Glomerular endothelial cell (primary cell): ENCODE measurements around the gene RCOR1. TPM values are rescaled to one million over a fixed set of nuclear protein-coding genes. Genes with fewer than 3 reads are reported as not detected.
"Not testable (repeated sequence)": the region's sequence is repeated elsewhere in the genome, so short reads cannot be mapped to it uniquely, and the experiment has no call there.

Experiments used
- DNase-seq: peaks from one replicate; pipeline ENCODE4 v3.0.0-alpha.2; 2011; ENCODE audit warnings: low read depth, low spot score; ENCODE audit errors: extremely low read depth
- total RNA-seq: library from RNA; depleted of rRNA; stranded (reverse); fragments of >200 nt; gene quantifications from 2 replicates; pipeline ENCODE4 v1.2.3, GENCODE V29; 2015

The RCOR1 gene
- total RNA-seq, 1 donor from 2014 or later = 18.4 TPM

GRCh38 chr14:102590667-102591099, 1.8 kb upstream of the RCOR1 start:
- no peak for DNase-seq

GRCh38 chr14:102591372-102591943, 991 bp upstream of the RCOR1 start:
- DNase-seq = no peak

GRCh38 chr14:102592763-102593060, 263 bp downstream of the RCOR1 start:
- DNase-seq = no peak

- no peak for DNase-seq
These were observed 794 bp downstream of the RCOR1 start for GRCh38 chr14:102593061-102593824.

- DNase-seq = no peak
These were observed 1.3 kb downstream of the RCOR1 start for GRCh38 chr14:102593825-102594137.

- peak; percentile 39 for DNase-seq
These were observed 2.2 kb downstream of the RCOR1 start for GRCh38 chr14:102594514-102595175.

- DNase-seq = no peak
These were observed 9.0 kb downstream of the RCOR1 start for GRCh38 chr14:102601378-102601925.

- DNase-seq = no peak
These were observed 10.2 kb downstream of the RCOR1 start for GRCh38 chr14:102602421-102603292.

GRCh38 chr14:102603293-102603907, 11.0 kb downstream of the RCOR1 start:
- DNase-seq = no peak

- no peak for DNase-seq
These were observed 11.7 kb downstream of the RCOR1 start for GRCh38 chr14:102604183-102604582.

GRCh38 chr14:102605029-102605428, 12.6 kb downstream of the RCOR1 start:
- DNase-seq = no peak

- DNase-seq = no peak
These were observed 13.8 kb downstream of the RCOR1 start for GRCh38 chr14:102606296-102606695.

- no peak for DNase-seq
These were observed 15.6 kb downstream of the RCOR1 start for GRCh38 chr14:102608064-102608446.

GRCh38 chr14:102610968-102611811, 18.7 kb downstream of the RCOR1 start:
- DNase-seq = no peak

GRCh38 chr14:102616318-102616717, 23.9 kb downstream of the RCOR1 start:
- no peak for DNase-seq

- no peak for DNase-seq
These were observed 24.4 kb downstream of the RCOR1 start for GRCh38 chr14:102616799-102617198.

GRCh38 chr14:102619012-102619411, 26.6 kb downstream of the RCOR1 start:
- not testable (repeated sequence) for DNase-seq

- DNase-seq = no peak
These were observed 28.0 kb downstream of the RCOR1 start for GRCh38 chr14:102620413-102620812.

GRCh38 chr14:102622262-102622885, 29.9 kb downstream of the RCOR1 start:
- no peak for DNase-seq
